Measurements from ENCODE around the gene GLT8D1. TPM values are rescaled to one million over a fixed set of nuclear protein-coding genes. Genes with fewer than 3 reads are reported as not detected.
A peak's percentile ranks its signal among the peaks of the same experiment; 100 is the strongest.

GLT8D1 gene
- total RNA-seq, 2 donors from 2014 or later = 37.8 to 38.3 TPM

DNA sequence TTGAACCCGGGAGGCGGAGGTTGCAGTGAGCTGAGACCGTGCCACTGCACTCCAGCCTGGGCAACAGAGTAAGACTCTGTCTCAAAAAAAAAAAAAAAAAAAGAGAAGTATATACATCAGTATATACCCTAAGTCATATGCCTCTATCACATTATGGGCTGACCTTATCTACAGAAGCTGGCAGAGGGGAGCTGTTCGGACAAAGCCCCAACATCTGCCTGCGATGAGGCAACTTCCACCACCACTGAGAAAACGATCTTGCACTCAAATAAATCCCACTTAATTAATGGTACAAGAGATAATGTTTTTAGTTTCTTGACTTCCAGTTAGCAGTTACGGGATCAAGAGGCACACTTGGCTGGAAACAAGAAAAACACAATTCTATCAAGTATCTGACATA is 2.2 kb downstream of the GLT8D1 start:
- Mint-ChIP-seq H3K9me3 (no peaks in the 10 kb centered on the region), H3K27me3 (ENCODE audit: low read depth) (no peaks in the 10 kb centered on the region), H3K36me3 (ENCODE audit: insufficient read depth in 2 of 2) (peaks cover 0 to 1% of the 10 kb centered on the region in 2 donors), H3K4me1 (ENCODE audit: low read depth) (peaks cover 30% of the 10 kb centered on the region), H3K27ac (no peak overlapping the region), H3K4me3 (peak overlapping the region; percentile 42 to 52)
- DNase-seq = no peak
- no peak for ATAC-seq (replicated peaks in 1 of 2)

GRCh38 chr3:52697632-52697965 is 8.0 kb downstream of the GLT8D1 start:
- Mint-ChIP-seq H3K36me3 (ENCODE audit: insufficient read depth in 2 of 2) (peaks cover 9 to 31% of the 10 kb centered on the region in 2 donors), H3K9me3 (no peaks in the 10 kb centered on the region), H3K4me3 (no peak overlapping the region), H3K4me1 (ENCODE audit: low read depth) (peaks cover 34% of the 10 kb centered on the region), H3K27ac (peak overlapping the region; percentile 94), H3K27me3 (ENCODE audit: low read depth) (no peaks in the 10 kb centered on the region)
- ATAC-seq (replicated peaks in 1 of 2) (no peak), DNase-seq (no peak)

- Mint-ChIP-seq H3K27ac (peak overlapping the region; percentile 94), H3K27me3 (ENCODE audit: low read depth) (no peaks in the 10 kb centered on the region), H3K4me1 (ENCODE audit: low read depth) (peaks cover 37% of the 10 kb centered on the region), H3K4me3 (no peak overlapping the region), H3K9me3 (no peaks in the 10 kb centered on the region), H3K36me3 (ENCODE audit: insufficient read depth in 2 of 2) (peaks cover 9 to 31% of the 10 kb centered on the region in 2 donors)
- DNase-seq = no peak
- ATAC-seq (replicated peaks in 1 of 2) = no peak
Measured at GRCh38 chr3:52696830-52697631, 8.6 kb downstream of the GLT8D1 start.

DNA sequence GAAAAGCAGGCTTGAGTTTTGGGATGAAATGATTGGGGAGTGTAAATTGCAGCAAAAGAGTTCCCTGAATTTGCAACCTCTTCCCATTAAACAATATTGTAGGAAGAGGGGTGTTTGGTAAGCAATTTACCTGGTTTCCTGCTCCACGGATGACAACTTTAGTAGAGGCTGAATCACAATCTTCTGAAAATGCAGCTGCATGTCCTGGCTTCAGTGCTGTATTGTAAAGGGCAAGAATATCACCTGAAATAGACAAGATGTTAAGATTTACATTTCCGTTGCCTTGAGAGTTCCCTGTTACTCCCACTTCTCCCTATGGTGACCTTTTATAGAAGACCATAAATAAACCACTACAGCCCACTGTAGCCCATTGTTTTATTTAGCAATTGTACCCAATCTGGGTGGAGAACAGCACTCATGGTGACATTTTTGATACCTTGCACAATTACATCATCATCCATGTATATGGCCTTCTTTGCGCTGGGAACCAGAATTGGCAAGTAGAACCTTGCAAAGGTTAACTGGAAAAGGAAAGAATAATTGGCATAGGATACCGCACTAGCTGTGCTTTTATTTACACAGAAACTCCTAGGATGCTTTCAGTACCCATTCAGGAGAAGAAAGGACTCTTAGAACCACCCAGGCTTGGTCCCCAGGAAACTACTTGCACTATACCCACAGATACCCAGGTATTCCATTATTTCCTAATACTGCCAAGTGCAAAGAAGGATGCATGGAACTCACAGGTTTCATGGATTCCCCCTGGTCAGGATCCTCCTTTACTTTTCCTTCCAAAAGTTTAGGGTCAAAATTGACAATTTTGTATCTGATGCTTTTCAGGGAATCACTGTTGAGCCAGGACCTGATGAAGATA is 9.6 kb downstream of the GLT8D1 start:
- Mint-ChIP-seq H3K4me3 (no peak overlapping the region), H3K9me3 (no peaks in the 10 kb centered on the region), H3K4me1 (ENCODE audit: low read depth) (peaks cover 46% of the 10 kb centered on the region), H3K27me3 (ENCODE audit: low read depth) (no peaks in the 10 kb centered on the region), H3K27ac (peak overlapping the region; percentile 96), H3K36me3 (ENCODE audit: insufficient read depth in 2 of 2) (peaks cover 9 to 34% of the 10 kb centered on the region in 2 donors)
- ATAC-seq (replicated peaks in 1 of 2) = no peak
- DNase-seq = no peak

- Mint-ChIP-seq H3K4me1 (ENCODE audit: low read depth) (peaks cover 59% of the 10 kb centered on the region), H3K36me3 (ENCODE audit: insufficient read depth in 2 of 2) (peaks cover 14 to 47% of the 10 kb centered on the region in 2 donors), H3K27ac (peak overlapping the region; percentile 96), H3K27me3 (ENCODE audit: low read depth) (no peaks in the 10 kb centered on the region), H3K4me3 (no peak overlapping the region), H3K9me3 (no peaks in the 10 kb centered on the region)
- DNase-seq (no peak), ATAC-seq (replicated peaks in 1 of 2) (no peak)
Measured at GRCh38 chr3:52694528-52695189, 10.9 kb downstream of the GLT8D1 start.

DNA sequence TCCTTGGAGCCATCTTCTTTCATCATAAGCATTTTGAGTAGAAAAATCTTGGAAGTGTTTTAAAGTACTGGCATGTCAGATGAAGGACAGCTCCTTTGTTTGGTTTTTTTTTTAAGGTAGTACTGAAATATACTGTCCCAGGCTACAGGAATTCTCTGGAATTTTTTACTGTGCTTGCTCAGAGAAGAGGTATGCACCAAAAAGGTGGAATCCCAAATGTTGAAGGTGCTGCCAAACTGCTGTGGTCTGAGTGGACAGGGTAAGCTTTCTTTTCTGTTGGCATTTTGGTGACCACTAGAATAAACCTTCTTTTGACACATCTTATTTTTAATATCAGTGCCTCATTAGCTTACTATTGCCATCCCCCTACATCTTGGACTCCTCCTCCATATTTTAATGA is 12.5 kb downstream of the GLT8D1 start:
- DNase-seq (no peak), ATAC-seq (replicated peaks in 1 of 2) (no peak)
- no peaks in the 10 kb centered on the region for H3K27me3 Mint-ChIP-seq (ENCODE audit: low read depth)
- H3K4me3 Mint-ChIP-seq = peak overlapping the region in 1 of 2 donors; percentile 10
- peak overlapping the region; percentile 25 for H3K27ac Mint-ChIP-seq
- H3K4me1 Mint-ChIP-seq (ENCODE audit: low read depth) = peaks cover 75% of the 10 kb centered on the region
- peaks cover 24 to 62% of the 10 kb centered on the region in 2 donors for H3K36me3 Mint-ChIP-seq (ENCODE audit: insufficient read depth in 2 of 2)
- H3K9me3 Mint-ChIP-seq = no peaks in the 10 kb centered on the region

- peaks cover 32 to 68% of the 10 kb centered on the region in 2 donors for H3K36me3 Mint-ChIP-seq (ENCODE audit: insufficient read depth in 2 of 2)
- ATAC-seq (replicated peaks in 1 of 2) (no peak), DNase-seq (no peak)
- no peaks in the 10 kb centered on the region for H3K27me3 Mint-ChIP-seq (ENCODE audit: low read depth)
- H3K27ac Mint-ChIP-seq = peak overlapping the region; percentile 100
- H3K9me3 Mint-ChIP-seq = no peaks in the 10 kb centered on the region
- peaks cover 79% of the 10 kb centered on the region for H3K4me1 Mint-ChIP-seq (ENCODE audit: low read depth)
- peak overlapping the region in 1 of 2 donors; percentile 97 for H3K4me3 Mint-ChIP-seq
Measured at GRCh38 chr3:52690560-52690959, 15.0 kb downstream of the GLT8D1 start.

DNA sequence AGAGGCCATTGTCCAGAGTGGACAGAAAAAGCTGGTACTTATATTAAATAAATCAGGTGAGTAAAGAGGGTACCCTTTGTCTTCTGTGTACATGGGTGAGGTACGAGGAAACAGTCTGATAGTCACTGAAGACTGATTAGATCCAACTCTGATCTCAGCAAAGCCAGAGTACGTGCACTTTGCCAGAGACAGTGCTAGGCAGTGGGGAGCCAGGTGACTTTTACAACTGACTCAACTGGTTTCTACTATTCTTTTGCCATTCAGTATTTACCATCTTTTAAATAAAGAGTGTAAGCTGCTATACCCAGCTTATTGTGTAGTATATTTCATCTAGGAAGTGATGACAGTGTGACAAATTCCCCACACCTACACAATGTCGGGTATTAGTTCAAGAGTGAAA is 16.4 kb downstream of the GLT8D1 start:
- Mint-ChIP-seq H3K4me1 (ENCODE audit: low read depth) (peaks cover 79% of the 10 kb centered on the region), H3K36me3 (ENCODE audit: insufficient read depth in 2 of 2) (peaks cover 29 to 60% of the 10 kb centered on the region in 2 donors), H3K27me3 (ENCODE audit: low read depth) (no peaks in the 10 kb centered on the region), H3K9me3 (no peaks in the 10 kb centered on the region), H3K4me3 (peak overlapping the region in 1 of 2 donors; percentile 97), H3K27ac (peak overlapping the region; percentile 100)
- ATAC-seq (replicated peaks in 1 of 2) (no peak), DNase-seq (no peak)

DNA sequence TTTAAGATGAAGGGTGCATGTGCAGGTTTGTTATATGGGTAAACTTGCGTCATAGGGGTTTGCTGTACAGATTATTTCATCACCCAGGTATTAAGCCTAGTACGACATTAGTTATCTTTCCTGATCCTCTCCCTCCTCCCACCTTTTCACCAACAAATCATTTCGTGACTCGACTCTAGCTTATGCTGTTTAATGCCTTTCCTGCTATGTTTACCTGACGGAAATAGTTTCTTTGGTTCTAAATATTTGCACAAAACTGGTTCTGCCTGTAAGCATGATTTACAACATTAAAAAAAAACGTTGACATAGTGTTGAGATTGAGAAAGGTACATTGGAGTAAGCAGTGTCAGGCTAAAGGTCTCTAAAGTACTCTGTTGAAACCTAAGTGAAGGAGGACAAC is 17.3 kb downstream of the GLT8D1 start:
- peak overlapping the region; percentile 97 to 98 for H3K4me3 Mint-ChIP-seq
- no peaks in the 10 kb centered on the region for H3K27me3 Mint-ChIP-seq (ENCODE audit: low read depth)
- H3K4me1 Mint-ChIP-seq (ENCODE audit: low read depth) = peaks cover 81% of the 10 kb centered on the region

GRCh38 chr3:52685709-52686691 is 19.6 kb downstream of the GLT8D1 start, which contains the start of the genes GNL3 and PBRM1:
Gene GNL3 (plus strand): TSS chr3:52686032. CDS start chr3:52686093, 61 bp downstream.
Gene PBRM1 (minus strand): TSS chr3:52685913.
- peak; percentile 78 for ATAC-seq (replicated peaks in 1 of 2)
- Mint-ChIP-seq H3K4me1 (ENCODE audit: low read depth) (peaks cover 89% of the 10 kb centered on the region), H3K9me3 (no peaks in the 10 kb centered on the region), H3K27me3 (ENCODE audit: low read depth) (no peaks in the 10 kb centered on the region), H3K27ac (peak within 1 kb of the TSS; percentile 100), H3K4me3 (peak within 1 kb of the TSS; percentile 97 to 98), H3K36me3 (ENCODE audit: insufficient read depth in 2 of 2) (peaks cover 23 to 43% of the 10 kb centered on the region in 2 donors)
- peak; percentile 95 for DNase-seq

More for the DNA sequence above, 17.3 kb downstream of the GLT8D1 start:
- peaks cover 24 to 53% of the 10 kb centered on the region in 2 donors for H3K36me3 Mint-ChIP-seq (ENCODE audit: insufficient read depth in 2 of 2)
- ATAC-seq (replicated peaks in 1 of 2) (no peak), DNase-seq (no peak)
- H3K9me3 Mint-ChIP-seq = no peaks in the 10 kb centered on the region
- H3K27ac Mint-ChIP-seq = peak overlapping the region; percentile 100

DNA sequence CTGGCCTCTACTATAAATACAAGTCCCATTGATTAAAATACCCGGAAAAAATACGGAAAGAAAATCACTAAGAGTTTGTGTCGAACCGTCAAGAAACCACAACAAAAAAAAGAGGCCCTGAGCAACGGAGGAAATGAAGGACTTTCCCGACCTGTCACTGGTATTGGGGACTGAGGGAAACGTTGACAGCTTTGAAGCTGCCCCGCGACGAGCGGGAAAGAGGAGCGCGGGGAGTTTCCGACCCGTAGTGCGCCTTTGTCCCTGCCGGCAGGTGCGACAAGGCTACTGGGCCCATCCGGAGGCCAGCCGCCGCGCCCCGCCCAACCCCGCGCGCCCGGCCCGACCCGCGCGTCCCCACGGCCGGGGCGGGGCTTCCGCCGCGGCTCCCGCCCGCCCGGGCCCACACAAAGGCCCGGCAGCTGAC is 20.3 kb downstream of the GLT8D1 start:
- H3K27ac Mint-ChIP-seq = peak overlapping the region; percentile 97
- H3K9me3 Mint-ChIP-seq = no peaks in the 10 kb centered on the region
- DNase-seq (peak; percentile 90 to 91), ATAC-seq (replicated peaks in 1 of 2) (peak; percentile 79 to 86)
- no peaks in the 10 kb centered on the region for H3K27me3 Mint-ChIP-seq (ENCODE audit: low read depth)
- peaks cover 19 to 38% of the 10 kb centered on the region in 2 donors for H3K36me3 Mint-ChIP-seq (ENCODE audit: insufficient read depth in 2 of 2)
- H3K4me1 Mint-ChIP-seq (ENCODE audit: low read depth) = peaks cover 90% of the 10 kb centered on the region
- H3K4me3 Mint-ChIP-seq = peak overlapping the region; percentile 77 to 82

DNA sequence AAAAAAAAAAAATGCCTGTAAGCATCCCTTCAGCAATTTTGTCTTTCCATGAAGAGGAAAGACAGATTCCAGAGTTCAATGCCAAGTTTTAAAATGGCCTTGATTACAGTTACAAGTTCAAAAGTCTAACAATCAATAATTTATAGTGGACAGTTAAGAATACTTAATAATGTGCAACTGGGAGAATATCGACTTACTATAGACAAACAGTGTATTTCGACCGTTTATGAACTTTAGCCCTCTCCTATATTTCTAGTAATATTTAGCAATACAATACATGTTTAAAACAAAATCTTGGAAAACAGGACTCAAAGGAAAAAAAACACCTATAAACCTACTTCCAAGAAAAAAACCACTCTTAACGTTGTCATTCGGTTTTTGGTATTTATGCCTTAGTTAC is 21.4 kb downstream of the GLT8D1 start:
- Mint-ChIP-seq H3K4me3 (peak overlapping the region; percentile 77 to 82), H3K27me3 (ENCODE audit: low read depth) (no peaks in the 10 kb centered on the region), H3K9me3 (no peaks in the 10 kb centered on the region), H3K4me1 (ENCODE audit: low read depth) (peaks cover 90% of the 10 kb centered on the region), H3K27ac (peak overlapping the region; percentile 97), H3K36me3 (ENCODE audit: insufficient read depth in 2 of 2) (peaks cover 15 to 34% of the 10 kb centered on the region in 2 donors)
- ATAC-seq (replicated peaks in 1 of 2) (no peak), DNase-seq (no peak)
